Lower lobe of right lung (tissue), 2 donors: Measurements from ENCODE around the gene UBA52. TPM values are rescaled to one million over a fixed set of nuclear protein-coding genes. Genes with fewer than 3 reads are reported as not detected.
A peak's percentile ranks its signal among the peaks of the same experiment; 100 is the strongest.

Source experiments
- ATAC-seq, 2 donors: fragments of 200-7000 bp; cut with Tn5 transposase; one replicate each; pipeline ENCODE4 v1.9.1; 2020 to 2022; ENCODE audit warnings: mild to moderate bottlenecking in 2 of 2, moderate library complexity in 2 of 2
- DNase-seq: peaks from one replicate; pipeline ENCODE4 v3.0.0-alpha.2; 2020
- H3K27ac ChIP-seq: fragments of 200-600 bp; one replicate; pipeline ENCODE4 v1.8.0; 2022
- H3K27me3 ChIP-seq: fragments of 200-600 bp; one replicate; pipeline ENCODE4 v1.8.0; 2022; ENCODE audit warnings: low read depth
- H3K36me3 ChIP-seq: fragments of 200-600 bp; one replicate; pipeline ENCODE4 v1.8.0; 2022; ENCODE audit warnings: mild to moderate bottlenecking
- H3K4me1 ChIP-seq: fragments of 200-600 bp; one replicate; pipeline ENCODE4 v1.8.0; 2022
- H3K4me3 ChIP-seq: fragments of 200-600 bp; one replicate; pipeline ENCODE4 v1.8.0; 2022; ENCODE audit warnings: mild to moderate bottlenecking
- H3K9me3 ChIP-seq: fragments of 200-600 bp; one replicate; pipeline ENCODE4 v1.8.0; 2022
- CTCF ChIP-seq: fragments of 200-600 bp; IDR thresholded peaks from one replicate; pipeline ENCODE4 v1.8.0; 2022; ENCODE audit warnings: antibody characterized with exemption, mild to moderate bottlenecking
- intact Hi-C: fragments of 100-400 bp; cut with DNase I; formaldehyde crosslinking; loops from one replicate; pipeline ENCODE4 v1.11.0; 2022
- total RNA-seq: library from RNA; stranded (reverse); fragmentation: NEBNext Ultra II Directional; extraction: Animal tissue kit (Norgen Biotek cat#: 25700); gene quantifications from one replicate; pipeline ENCODE4 v1.2.1, GENCODE V29; 2021
- donor health status: DM: no; HTN: yes; CAD: no; lungs with severe emphysema.

UBA52 gene
- total RNA-seq, 1 donor from 2014 or later: 884 TPM

GRCh38 chr19:18594096-18594823, 22.6 kb downstream of the UBA52 start:
- Histone ChIP-seq H3K4me1 (peaks cover 33% of the 10 kb centered on the region), H3K9me3 (no peaks in the 10 kb centered on the region), H3K27me3 (peaks cover 17% of the 10 kb centered on the region), H3K27ac (no peak overlapping the region), H3K4me3 (peak overlapping the region; percentile 43), H3K36me3 (peaks cover 10% of the 10 kb centered on the region)
- DNase-seq (peak; percentile 76), ATAC-seq (peak; percentile 81 to 87)
- peak; percentile 76 for TF ChIP-seq CTCF
- intact Hi-C loops: no loop called here

GRCh38 chr19:18594824-18595373, 23.2 kb downstream of the UBA52 start:
- Histone ChIP-seq H3K27me3 (peaks cover 23% of the 10 kb centered on the region), H3K9me3 (no peaks in the 10 kb centered on the region), H3K4me3 (peak overlapping the region; percentile 43), H3K4me1 (peaks cover 27% of the 10 kb centered on the region), H3K27ac (no peak overlapping the region), H3K36me3 (peaks cover 10% of the 10 kb centered on the region)
- intact Hi-C loops: no loop called here
- ATAC-seq (no peak), DNase-seq (no peak)
- TF ChIP-seq CTCF: no peak

- Histone ChIP-seq H3K4me1 (peaks cover 21% of the 10 kb centered on the region), H3K27me3 (peaks cover 23% of the 10 kb centered on the region), H3K4me3 (no peak overlapping the region), H3K27ac (no peak overlapping the region), H3K9me3 (no peaks in the 10 kb centered on the region), H3K36me3 (peaks cover 9% of the 10 kb centered on the region)
- intact Hi-C loops: no loop called here
- DNase-seq (no peak), ATAC-seq (no peak)
- no peak for TF ChIP-seq CTCF
Observed at GRCh38 chr19:18595475-18595874, 23.8 kb downstream of the UBA52 start.

- peak; percentile 22 to 56 for ATAC-seq
Observed at GRCh38 chr19:18596752-18597157, 25.1 kb downstream of the UBA52 start.

More at GRCh38 chr19:18596752-18597157, 25.1 kb downstream of the UBA52 start:
- DNase-seq: peak; percentile 71
- Histone ChIP-seq H3K4me3 (no peak overlapping the region), H3K27me3 (peaks cover 33% of the 10 kb centered on the region), H3K36me3 (no peaks in the 10 kb centered on the region), H3K4me1 (peaks cover 18% of the 10 kb centered on the region), H3K27ac (no peak overlapping the region), H3K9me3 (no peaks in the 10 kb centered on the region)
- intact Hi-C loops: no loop called here
- TF ChIP-seq CTCF: no peak
